IPS-15b (cell line): Measurements from ENCODE around the gene MXRA8.

Source experiments
- H3K27me3 ChIP-seq: one replicate; pipeline ENCODE4 v1.6.1; 2013; ENCODE audit warnings: low read length; ENCODE audit not compliant: control insufficient read depth, insufficient read depth
- H3K36me3 ChIP-seq: one replicate; pipeline ENCODE4 v1.6.1; 2013; ENCODE audit warnings: low read length; ENCODE audit not compliant: control insufficient read depth, insufficient read depth
- H3K4me1 ChIP-seq: one replicate; pipeline ENCODE4 v1.6.1; 2013; ENCODE audit warnings: mild to moderate bottlenecking, low read length; ENCODE audit not compliant: control insufficient read depth, insufficient read depth
- H3K4me3 ChIP-seq: one replicate; pipeline ENCODE4 v1.5.1; 2013; ENCODE audit warnings: low read depth, low read length
- H3K9ac ChIP-seq: one replicate; pipeline ENCODE4 v1.6.1; 2013; ENCODE audit warnings: low read depth, mild to moderate bottlenecking, low read length
- H3K9me3 ChIP-seq: one replicate; pipeline ENCODE4 v1.6.1; 2013; ENCODE audit warnings: mild to moderate bottlenecking, low read length; ENCODE audit not compliant: control insufficient read depth, insufficient read depth

MXRA8 gene

DNA sequence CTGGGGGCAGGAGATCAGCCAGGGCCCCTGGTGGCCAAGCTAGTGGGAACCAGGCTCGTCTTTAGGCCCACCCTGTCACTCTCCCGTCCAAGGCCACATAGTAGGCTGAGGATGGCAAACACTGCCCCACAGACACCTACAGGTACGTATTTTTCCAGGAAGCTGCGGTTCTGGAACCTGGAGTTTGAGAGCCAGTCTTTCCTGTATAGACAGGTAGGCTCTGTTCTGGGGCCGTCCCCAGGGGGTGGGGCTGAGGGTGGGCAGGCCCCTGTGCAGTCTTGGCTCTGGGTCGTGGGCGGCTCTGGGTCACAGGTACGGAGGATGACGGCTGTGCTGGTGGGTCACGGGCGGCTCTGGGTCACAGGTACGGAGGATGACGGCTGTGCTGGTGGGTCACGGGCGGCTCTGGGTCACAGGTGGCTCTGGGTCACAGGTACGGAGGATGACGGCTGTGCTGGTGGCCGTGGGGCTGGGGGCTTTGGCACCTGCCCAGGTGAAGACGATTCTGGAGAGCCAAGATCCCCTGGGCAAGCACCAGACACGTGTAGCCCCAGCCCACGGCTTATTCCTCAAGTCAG lies 47.8 kb downstream of the MXRA8 start:
- Histone ChIP-seq H3K4me1 (peaks cover 8% of the 10 kb centered on the region), H3K4me3 (no peak overlapping the region), H3K36me3 (peaks cover 56% of the 10 kb centered on the region), H3K9ac (peak overlapping the region; percentile 37), H3K27me3 (no peaks in the 10 kb centered on the region), H3K9me3 (no peaks in the 10 kb centered on the region)

DNA sequence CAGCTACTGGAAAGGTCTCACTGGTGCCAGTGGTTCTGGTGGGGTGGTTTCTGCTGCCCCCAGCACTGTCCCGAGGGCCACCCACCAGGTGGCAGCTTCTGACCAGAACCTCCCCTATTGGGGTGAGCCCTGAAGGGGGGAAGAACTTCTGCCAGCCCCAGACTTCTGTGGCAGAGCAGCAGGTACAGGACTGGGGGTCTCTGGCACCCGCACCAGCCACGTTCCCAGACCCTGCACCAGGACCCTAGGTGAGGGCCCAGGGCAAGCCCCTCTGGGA lies 48.3 kb downstream of the MXRA8 start:
- Histone ChIP-seq H3K9ac (peak overlapping the region; percentile 37), H3K4me3 (no peak overlapping the region), H3K36me3 (peaks cover 54% of the 10 kb centered on the region)

DNA sequence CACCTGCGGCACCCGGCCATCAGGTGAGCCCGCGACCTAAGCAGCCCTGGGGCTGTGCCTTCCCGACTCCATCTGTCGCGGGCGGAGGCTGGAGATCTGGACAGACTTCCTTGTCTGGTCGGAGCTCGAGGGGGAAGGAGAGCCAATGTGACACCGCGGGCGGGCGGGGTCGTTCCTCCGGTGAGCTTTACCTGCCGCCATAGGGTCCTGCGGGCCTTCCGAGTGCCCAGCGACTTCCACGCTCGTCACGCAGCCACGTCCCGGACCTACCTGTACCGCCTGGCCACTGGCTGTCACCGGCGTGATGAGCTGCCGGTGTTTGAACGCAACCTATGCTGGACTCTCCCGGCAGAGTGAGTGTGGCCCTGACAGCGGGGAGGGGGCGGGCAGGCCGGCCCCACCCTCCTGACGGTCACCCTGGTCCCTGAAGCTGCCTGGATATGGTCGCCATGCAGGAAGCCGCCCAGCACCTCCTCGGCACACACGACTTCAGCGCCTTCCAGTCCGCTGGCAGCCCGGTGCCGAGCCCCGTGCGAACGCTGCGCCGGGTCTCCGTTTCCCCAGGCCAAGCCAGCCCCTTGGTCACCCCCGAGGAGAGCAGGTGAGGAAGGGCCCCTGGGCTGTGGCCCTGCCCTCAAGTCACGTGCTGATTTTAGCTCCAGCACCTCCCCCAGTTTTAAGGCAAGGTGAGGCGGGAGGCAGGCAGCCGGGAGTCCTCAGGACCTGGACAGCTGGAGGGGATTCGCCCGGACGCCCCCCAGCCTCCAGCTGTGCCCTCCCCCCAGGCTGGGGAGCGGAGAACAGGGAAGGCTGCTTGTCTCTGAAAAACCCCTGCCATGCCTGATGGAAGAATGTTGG lies 48.9 kb downstream of the MXRA8 start:
- peaks cover 7% of the 10 kb centered on the region for H3K4me1 ChIP-seq
- peak overlapping the region; percentile 68 for H3K4me3 ChIP-seq
- peaks cover 48% of the 10 kb centered on the region for H3K36me3 ChIP-seq
- no peaks in the 10 kb centered on the region for H3K9me3 ChIP-seq
- H3K27me3 ChIP-seq = no peaks in the 10 kb centered on the region
- peak overlapping the region; percentile 70 for H3K9ac ChIP-seq

More for the DNA sequence above, 48.3 kb downstream of the MXRA8 start:
- Histone ChIP-seq H3K9me3 (no peaks in the 10 kb centered on the region), H3K27me3 (no peaks in the 10 kb centered on the region), H3K4me1 (peaks cover 7% of the 10 kb centered on the region)

DNA sequence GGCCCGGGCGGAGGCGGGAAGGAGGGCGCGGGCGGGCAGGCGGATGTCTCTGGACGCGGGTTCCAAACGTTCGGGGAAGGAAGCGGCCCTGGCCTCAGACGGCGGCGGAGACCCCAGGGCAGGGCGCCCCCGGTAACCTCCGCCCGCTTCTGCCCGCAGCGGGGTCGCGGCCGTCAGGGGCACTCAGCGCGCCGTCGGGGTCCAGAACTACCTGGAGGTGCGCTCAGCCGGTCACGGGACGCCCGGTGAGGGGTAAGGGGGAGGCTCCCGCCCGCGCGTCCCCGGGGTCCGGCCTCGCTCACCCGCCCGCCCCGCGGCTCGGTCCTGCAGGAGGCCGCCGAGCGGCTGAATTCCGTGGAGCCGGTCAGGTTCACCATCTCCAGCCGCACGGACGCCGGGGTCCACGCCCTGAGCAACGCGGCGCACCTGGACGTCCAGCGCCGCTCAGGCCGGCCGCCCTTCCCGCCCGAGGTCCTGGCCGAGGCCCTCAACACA lies 49.6 kb downstream of the MXRA8 start:
- Histone ChIP-seq H3K9ac (peak overlapping the region; percentile 70), H3K27me3 (no peaks in the 10 kb centered on the region), H3K4me3 (peak overlapping the region; percentile 68), H3K36me3 (peaks cover 42% of the 10 kb centered on the region), H3K4me1 (peaks cover 7% of the 10 kb centered on the region), H3K9me3 (no peaks in the 10 kb centered on the region)

DNA sequence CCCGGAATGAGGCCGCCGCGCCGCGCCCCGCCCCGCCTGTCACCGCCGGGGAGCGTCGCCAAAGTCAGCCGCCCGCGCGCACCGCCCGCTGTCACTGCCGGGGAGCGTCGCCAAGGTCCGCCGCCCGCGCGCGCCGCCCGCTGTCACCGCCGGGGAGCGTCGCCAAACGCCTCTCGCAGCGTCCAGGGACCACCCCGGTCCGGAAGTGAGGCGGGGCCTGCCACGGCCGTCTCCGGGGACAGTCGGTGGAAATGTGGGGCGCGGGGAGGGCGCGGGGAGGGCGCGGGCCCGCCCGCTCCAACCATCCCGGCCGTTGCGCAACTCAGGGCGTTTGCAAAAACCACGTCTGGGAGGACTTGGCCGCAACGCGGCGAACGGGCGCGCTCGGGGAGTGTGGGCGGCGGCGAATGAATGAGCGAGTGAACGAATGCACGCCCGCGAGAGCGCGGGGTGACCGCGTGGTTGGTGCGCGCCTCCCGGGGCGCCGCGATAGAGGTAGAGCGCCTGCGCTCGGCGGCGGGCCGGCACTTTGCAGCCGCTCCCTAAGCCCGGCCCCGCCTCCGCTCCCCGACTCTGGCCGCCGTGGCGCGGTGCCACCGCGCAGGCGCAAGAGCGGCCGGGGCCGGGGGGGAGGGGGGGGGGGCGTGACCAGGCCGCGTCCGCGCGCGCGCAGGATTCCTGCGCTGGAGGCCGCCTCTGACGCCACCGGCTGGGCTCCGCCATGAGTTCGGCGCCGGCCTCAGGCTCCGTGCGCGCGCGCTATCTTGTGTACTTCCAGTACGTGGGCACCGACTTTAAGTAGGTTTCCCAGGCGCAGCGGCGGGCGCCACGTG lies 50.2 kb downstream of the MXRA8 start, which contains the start of the genes ACAP3 and PUSL1:
Gene ACAP3, minus strand, starts transcription at position 8 of the 833 bp plus-strand sequence. CDS start 115 bp downstream, outside the sequence.
Gene PUSL1, plus strand, starts transcription at position 675 of the 833 bp plus-strand sequence. Its CDS starts 47 bp downstream, at position 722.
- Histone ChIP-seq H3K9me3 (no peaks in the 10 kb centered on the region), H3K27me3 (no peaks in the 10 kb centered on the region), H3K4me1 (peaks cover 7% of the 10 kb centered on the region), H3K36me3 (peaks cover 36% of the 10 kb centered on the region), H3K9ac (peak within 1 kb of the TSS; percentile 70), H3K4me3 (peak within 1 kb of the TSS; percentile 70)

DNA sequence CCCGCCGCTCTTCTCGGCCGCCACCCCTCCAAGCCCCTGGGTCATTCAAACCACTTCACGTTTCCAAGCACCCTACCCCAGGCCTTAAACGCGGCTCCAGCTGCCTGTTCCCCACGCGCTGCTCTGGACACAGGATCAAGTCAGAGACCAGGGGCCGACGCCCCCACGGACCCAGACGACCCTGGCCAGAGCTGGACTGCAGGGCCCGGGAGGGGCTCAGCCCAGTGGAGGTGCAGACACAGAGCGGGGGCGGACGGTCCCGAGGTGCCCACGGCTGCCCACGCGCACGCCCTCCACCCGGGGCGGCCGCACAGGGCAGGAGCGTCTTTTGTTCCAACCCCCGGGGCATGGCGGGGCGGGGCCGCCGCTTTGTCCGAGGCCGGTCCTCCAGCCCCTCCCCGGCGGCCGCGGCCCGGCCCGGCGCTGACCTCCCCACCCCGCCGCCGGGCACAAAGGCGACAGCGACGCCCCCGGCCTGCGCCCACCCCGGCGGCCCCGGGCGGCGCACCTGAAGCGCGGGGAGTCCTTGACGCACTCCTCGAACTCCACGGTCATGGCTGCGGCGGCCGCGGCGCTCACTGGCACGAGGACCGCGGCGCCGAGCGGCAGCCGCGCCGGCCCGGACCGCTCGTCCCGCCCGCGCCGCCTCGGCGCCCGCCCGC lies 51.0 kb downstream of the MXRA8 start:
- no peaks in the 10 kb centered on the region for H3K27me3 ChIP-seq
- no peaks in the 10 kb centered on the region for H3K9me3 ChIP-seq
- peaks cover 7% of the 10 kb centered on the region for H3K4me1 ChIP-seq
- peaks cover 28% of the 10 kb centered on the region for H3K36me3 ChIP-seq
- no peak overlapping the region for H3K9ac ChIP-seq
- peak overlapping the region; percentile 64 for H3K4me3 ChIP-seq

DNA sequence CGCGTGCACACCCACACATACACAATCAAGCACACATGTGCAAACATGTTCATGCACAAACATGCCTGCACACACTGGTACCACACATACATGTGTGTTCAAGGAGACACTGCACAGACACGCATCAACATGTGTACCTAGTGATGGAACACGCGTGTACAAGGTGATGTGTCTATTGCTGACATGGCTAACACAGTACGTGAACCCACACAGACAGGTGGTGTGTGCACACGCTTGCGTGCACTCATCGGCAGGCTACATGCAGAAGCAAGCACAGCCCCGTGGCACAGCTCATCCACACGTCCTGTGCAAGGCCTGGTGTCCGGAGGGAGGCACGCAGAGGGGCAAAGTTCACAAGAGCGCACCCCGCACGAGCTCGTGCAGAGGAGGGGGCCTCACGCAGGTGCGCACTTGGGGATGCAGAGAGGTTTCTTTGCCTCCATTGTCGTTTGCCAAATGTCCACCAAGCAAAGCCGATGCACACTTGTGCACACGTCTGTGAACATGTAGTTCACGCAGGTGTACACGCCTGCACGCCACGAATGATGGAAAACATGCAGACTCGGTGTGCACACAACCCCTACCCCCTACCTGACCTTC lies 51.6 kb downstream of the MXRA8 start:
- H3K9me3 ChIP-seq = no peaks in the 10 kb centered on the region
- no peak overlapping the region for H3K9ac ChIP-seq
- H3K36me3 ChIP-seq = peaks cover 24% of the 10 kb centered on the region
- H3K4me3 ChIP-seq = peak overlapping the region; percentile 64
- no peaks in the 10 kb centered on the region for H3K27me3 ChIP-seq
- peaks cover 7% of the 10 kb centered on the region for H3K4me1 ChIP-seq

DNA sequence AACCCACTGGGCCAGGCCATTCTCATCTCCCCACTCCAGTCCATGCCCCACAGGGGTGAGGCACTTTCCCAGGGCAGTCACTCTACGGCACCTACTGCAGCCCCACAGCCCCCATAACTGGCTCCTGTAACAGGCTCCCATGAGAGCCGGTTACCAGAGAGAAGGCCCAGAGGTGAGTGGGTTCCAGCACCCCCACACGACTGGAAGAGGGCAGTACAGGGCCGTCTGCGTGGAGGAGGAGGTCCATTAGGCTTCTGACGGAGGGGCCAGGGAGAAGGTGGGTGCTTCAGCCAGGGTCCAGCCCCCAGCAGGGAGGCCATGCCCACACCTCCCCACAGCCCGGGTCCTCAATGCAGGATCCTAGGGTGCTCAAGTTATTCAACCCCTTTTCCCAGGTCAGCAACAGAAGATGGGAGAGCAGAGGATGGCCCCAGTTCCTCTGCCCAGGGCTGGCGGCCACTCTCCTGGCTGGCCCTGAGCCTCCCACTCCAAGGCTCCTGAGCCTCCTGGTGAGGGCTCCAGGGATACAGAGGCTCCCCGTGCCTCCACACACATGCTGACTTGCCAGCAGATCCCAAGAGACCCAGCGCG lies 52.2 kb downstream of the MXRA8 start:
- no peaks in the 10 kb centered on the region for H3K9me3 ChIP-seq
- H3K4me3 ChIP-seq = peak overlapping the region; percentile 64
- peaks cover 18% of the 10 kb centered on the region for H3K36me3 ChIP-seq
- H3K4me1 ChIP-seq = peaks cover 7% of the 10 kb centered on the region
- peak overlapping the region; percentile 12 for H3K9ac ChIP-seq
- H3K27me3 ChIP-seq = no peaks in the 10 kb centered on the region

DNA sequence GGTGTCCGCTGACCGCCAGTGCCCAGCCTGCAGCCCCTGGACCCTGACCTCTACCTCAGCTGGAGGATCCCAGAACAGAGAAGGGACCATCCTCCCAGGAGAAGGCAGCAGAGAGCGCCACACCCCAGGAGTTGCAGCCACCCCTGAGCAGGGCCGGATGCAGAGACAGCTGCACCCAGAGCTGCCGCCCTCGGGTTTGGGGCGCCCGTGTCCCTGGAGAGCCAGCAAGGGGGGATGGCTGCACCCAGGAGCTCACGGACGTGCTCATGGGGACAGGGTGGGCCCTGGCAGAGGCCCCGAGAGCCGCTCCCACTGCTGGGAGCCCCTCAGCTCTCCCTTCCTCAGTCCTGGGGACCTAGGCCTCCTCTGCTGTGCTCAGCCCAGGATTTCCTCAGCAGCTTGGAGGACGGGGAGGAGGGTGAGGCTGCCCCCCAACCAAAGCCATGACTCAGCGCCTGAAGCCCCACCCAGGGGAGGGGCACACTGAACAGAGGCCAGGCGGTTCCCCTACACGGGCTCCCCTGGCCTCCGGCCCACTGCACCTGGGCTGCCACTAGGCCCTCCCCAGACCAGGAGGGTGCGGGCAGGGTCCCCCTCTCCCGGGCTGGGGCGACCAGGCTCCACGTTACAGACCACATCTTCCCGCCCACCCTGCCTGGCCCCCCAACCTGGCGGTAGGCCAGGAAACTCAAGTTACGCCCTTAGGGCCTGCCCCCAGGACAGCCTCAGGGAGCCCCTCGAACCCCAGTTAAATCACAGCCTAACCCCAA lies 52.9 kb downstream of the MXRA8 start:
- H3K4me1 ChIP-seq = peaks cover 7% of the 10 kb centered on the region
- no peaks in the 10 kb centered on the region for H3K9me3 ChIP-seq
- no peaks in the 10 kb centered on the region for H3K27me3 ChIP-seq
- H3K4me3 ChIP-seq = peak overlapping the region; percentile 30
- H3K36me3 ChIP-seq = peaks cover 11% of the 10 kb centered on the region
- peak overlapping the region; percentile 54 for H3K9ac ChIP-seq
